HG02678 (cell line): ENCODE measurements around the gene SERPINB1.

Experiments used
- ATAC-seq: cut with Tn5 transposase; IDR thresholded peaks from one replicate; pipeline ENCODE4 v1.9.1; 2021; ENCODE audit warnings: mild to moderate bottlenecking, moderate library complexity; ENCODE audit not compliant: unreplicated experiment

The SERPINB1 gene

DNA sequence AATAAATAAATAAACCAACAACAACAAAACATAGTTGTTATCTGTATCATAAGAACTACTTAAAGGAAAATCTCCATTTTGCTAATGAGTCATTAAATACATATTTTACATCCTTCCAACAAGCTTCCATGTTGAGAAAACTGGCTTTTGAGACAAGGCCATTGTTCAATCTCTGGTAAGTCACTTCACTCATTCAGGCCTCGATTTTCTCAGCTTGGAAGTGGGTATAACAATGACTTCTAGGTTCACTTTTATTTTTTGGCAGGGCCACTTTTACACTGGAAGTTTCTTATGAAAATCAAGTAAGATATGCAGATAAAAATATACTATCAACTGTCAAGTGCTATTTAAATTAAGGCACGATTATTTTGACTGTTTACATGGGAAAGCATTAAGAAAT lies 46.5 kb downstream of the SERPINB1 start:
- ATAC-seq, result no peak

DNA sequence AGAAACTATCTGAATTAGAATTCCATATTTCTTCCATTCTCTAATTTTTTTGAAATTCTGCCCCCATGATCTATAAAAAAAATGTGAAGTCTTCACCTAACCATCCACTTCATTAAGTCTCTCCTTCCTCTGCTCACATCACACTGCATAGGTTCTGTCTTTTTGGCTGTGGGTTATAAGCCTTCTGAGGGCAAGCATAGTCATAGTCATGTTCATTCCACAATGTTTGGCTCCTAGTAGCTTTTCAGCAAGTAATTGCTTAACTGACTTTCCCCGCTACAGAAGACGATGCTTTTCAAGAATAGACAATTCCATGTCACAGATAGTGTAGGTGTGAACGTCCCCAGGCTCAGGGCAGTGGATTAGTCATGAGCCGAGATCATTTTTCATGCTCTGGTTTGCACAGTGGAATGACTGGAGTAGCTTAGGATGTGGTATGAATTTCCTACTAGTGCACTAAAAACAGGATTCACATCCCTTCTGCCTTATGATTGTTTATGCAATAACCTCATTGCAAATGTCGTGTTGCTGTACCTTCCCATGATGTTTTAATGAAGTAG lies 47.4 kb downstream of the SERPINB1 start:
- ATAC-seq, result no peak

DNA sequence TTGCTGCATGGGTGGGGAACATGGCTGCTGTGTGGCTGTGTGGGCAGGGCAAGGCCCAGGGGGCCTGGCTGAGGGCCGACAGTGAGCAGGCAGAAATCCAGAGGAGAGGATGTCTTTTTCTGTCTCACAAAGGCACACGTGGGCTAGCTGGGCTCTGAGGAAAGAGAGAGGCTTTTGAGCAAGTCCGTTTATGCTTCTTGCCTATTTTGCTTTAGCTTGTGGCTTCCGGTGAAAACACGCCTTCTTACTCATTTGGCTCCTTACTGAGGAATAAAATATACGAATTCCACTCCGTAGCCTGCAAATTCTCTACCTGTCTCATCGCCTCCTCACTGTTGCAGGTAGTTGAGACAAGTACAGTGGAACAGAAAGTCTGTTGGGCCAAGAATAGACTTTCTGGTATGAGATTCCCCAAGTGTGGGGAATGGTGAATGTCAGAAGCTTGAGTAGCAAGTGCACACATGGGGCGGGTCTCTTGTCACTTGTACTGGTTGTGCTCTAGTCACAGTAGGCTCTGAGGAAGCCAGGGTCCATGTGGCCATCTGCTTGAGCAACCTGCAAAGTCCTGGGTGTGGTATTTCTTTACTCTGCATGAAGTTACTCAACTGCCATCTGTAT lies 48.0 kb downstream of the SERPINB1 start:
- ATAC-seq, result no peak

DNA sequence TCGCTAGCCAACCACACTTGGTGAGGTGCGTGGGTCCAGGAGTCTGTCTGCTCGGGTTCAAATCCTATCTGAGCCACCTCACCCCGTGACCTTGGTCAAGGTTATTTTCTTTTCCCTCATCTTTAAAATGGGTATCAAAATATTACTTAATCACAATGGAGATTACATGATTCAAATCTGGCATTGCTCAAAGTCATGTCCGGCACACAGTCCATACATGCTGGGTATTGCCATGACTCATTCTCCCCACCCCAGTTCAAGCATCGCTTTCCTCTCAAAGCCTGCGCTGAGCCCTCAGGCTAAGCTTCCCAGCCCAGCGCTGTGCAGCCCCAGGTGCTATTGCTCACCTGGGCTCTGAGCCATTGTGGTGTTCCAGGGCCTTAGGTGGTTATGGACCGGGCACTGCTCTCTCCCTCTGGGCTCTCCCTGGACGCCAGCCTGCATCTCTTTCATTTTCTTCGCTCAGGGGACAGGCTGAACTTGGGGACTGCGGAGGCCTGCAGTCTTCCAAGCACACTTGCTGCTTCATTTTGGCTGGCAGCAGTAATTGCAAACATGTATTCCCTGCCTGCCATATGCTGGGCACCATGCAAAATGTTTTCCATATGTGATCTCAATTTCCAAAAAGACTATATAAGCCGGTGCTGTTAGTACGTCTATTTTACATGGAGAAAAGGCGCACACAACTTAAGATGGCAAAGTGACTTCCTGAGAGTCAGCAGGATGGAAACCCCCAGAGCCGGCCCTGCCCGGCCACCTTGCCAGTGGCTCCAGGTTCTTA lies 49.1 kb downstream of the SERPINB1 start:
- ATAC-seq, result no peak

DNA sequence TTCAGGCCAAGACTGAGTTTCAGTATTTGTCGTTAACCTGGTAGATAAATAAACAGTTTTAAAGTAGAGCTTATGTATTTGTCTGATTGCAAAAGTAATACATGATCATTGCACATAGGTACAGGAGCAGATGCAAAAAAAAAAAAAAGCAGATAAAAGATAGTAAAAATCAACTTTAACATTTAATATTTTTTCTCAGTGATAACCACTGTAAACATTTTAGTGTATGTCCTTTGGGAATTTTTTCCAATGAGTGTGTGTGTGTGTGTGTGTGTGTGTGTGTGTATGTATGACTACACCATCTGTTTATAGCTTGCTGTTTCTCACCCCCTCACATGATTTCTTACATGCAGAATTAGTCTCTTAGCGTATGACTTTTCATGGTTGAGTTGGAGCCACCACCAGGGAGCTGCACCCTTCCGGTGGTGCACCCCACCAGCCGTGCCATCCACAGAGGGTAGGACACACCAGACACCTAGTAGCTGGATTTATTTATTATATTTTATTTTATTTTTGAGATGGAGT lies 50.2 kb downstream of the SERPINB1 start:
- no peak for ATAC-seq

DNA sequence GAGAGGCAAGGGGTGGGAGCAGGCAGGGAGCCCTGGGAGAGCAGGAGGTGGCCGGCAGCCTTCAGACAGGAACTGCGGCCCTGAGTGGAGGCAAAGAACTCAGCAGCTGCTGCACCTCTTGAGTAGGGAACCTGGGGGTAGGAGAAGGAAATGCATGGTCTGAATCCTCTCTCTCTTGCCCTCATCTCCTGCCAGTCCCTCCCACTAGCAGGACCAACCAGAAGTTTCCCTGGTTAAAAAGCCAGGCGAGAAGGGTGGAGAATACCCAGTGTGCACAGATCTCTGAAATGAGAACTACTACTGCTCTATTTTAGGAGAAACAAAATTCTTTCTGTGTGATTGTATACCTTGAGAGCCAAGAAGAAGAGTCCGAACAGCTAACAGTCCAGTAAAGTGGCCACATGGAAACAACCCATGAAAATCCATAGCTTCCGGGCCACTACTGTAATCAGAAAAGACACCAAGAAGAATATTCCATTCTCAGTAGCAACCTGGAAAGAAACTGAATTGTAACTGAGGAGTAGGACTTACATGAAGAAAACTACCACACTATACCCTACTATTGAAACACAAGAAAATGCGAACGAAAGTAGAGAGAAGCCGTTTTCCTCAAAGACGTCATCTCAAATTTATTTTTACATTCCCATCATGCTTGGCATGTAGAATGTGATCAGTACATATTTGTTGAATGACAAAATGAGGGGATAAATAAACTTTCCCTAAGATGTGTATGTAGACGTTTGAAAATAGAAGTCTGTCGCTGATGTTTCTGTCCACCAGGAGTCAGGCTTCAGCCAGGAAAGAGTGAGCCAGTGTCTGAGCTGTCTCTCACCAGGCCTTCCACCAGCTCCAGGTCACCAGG lies 50.8 kb downstream of the SERPINB1 start:
- ATAC-seq, result no peak

DNA sequence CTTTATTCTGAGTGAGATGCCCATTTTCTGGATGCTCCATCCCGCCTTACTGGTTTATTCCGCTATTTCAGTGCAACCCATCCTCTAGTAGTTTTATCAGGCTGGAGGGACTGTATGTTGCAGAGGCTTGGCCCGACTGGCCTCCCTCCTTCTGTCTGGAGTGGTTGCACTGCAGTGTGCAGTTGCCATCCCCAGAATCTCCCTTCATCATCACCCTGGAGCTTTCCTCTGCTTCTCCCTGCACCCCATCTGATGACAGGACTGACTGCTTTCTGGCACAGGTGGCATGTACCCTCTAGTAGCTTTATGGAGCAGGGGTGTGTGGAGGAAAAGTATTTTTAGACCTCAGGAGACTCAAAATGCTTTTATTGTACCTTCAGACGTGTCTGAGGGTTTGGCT lies 55.4 kb downstream of the SERPINB1 start:
- ATAC-seq, result no peak

DNA sequence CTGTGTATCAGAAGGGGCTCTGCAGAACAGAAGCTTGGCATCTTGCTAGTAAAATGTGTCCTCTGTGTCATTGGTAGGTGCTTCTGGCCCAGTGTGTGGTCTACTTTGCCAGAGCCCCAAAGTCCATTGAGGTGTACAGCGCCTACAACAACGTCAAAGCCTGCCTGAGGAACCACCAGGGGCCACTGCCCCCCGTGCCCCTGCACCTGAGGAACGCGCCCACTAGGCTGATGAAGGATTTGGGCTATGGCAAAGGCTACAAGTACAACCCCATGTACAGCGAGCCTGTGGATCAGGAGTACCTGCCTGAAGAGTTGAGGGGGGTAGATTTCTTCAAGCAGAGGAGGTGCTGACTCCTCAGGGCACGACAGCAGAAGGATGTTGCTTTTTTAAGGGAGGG lies 56.7 kb downstream of the SERPINB1 start:
- ATAC-seq, result no peak

DNA sequence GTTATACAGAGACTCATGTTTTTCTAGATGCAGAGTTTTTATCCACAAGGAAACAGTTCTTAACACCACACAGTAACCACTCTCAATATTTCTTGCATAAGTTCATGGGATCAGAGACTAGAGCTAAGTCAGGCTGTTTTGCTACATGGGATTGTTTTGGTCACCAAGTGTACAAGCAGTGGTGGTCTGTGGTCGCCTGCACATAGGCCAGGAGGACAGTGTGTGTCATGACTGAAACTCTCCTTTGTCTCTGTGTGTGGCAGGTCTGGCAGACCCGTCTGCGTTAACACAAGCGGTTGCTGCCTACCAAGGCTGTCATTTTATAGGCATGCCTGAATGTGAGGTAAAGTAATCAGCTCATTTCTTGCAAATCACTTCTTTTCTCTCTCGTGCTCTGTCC lies 57.6 kb downstream of the SERPINB1 start:
- no peak for ATAC-seq

DNA sequence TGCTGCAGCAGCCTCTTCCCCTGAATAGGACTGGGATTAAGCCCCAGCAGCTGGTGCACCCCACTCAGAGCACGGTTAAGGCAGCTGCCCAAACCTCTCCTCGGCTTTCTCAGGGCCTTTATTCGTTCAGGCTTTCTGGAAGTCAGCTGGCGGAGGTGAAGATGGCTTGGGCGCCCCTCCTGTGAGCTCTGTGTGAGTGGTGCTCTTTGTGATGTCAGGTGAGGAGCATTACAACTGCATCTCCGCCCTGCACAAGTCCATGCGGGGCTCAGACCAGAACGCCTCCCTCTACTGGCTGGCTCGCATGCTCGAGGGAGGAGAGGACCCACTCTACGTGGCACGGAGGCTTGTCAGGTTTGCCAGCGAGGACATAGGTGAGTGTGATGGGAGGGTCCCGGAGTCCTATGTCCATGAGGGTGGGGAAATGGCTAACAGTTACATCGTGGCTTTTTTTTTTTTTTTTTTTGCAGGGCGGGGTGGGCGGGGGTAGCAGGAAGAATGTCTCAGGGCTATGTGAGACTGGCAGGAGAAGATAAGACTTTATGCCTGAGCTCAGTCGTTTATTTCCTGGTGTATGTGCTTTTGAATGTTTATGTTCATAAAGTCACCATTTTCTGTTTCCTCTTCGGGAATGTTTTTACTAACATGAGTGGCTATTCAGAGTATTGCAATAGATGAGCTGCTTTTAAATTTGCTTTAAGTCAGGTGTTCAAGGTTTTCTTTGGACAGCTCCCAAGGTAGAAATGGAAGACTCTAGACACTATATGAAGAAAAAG lies 58.3 kb downstream of the SERPINB1 start:
- ATAC-seq, result no peak

DNA sequence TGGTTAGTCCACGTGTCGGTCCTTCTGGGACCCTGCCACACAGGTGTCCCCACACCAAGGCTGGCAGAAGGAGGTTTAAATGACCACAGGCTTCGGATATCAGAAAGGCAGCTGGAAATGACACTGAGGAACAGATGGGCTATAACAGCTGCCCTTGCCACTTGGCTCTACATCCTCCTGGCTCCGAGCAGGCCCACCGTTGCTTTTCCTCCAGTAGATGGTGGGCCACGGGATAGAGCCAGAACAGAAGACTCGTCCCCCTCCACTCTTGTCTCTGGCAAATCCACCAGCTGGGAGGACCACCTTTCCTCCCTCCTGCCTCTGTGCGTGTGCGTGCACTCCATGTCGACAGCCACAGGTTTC lies 58.9 kb downstream of the SERPINB1 start:
- ATAC-seq, result no peak

DNA sequence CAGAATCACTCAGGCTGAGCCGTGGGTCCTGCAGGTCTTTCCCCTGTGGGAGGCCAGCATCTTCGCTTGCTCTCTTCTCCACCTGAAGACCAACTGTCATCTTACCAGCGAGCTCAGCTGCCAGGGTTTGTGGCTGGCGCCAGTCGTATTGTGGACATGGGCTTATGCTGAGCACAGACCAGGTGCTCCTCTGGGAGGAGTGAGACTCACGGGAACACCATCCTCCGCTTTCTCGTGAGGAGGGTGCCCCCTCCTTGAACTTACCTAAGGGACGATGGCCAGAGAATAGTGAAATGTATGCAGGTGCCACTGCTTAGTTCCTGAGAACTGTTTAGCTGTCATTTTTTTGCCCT lies 59.3 kb downstream of the SERPINB1 start:
- no peak for ATAC-seq
